ENCODE results near the gene NOL7. TPM values are rescaled to one million over a fixed set of nuclear protein-coding genes. Genes with fewer than 3 reads are reported as not detected.

The NOL7 gene
- total and polyA plus RNA-seq, 9 of the 15 experiments (the other 6 are each of a cell fraction or from before 2014, with no cell fraction given), result 19.4 to 235 (median 157) TPM

GRCh38 chr6:13633343-13633742, 18.2 kb downstream of the NOL7 start (continued):
- TF ChIP-seq CBX1 (IDR thresholded peaks at IDR 0.05; ENCODE audit: low read depth) (peak; percentile 52; the same call in 1 of the 2 replicates), CREM (IDR thresholded peaks at IDR 0.05; ENCODE audit: low read depth) (no peak), HMGXB4 (CRISPR knock-in tag; IDR thresholded peaks at IDR 0.05) (no peak), CGGBP1 (CRISPR knock-in tag; IDR thresholded peaks at IDR 0.05) (0 out of 2 replicates have a peak, but pooled peaks have one; percentile 28), MXD1 (CRISPR knock-in tag; IDR thresholded peaks at IDR 0.05; ENCODE audit: borderline replicate concordance, poor library complexity, severe bottlenecking) (no peak), HEY1 (CRISPR knock-in tag; IDR thresholded peaks at IDR 0.05; ENCODE audit: borderline replicate concordance) (no peak), MAFG (tag; conservative IDR thresholded peaks at IDR 0.05) (no peak), MAFK (IDR thresholded peaks at IDR 0.05; ENCODE audit: low read length) (no peak), MAX (CRISPR knock-in tag; IDR thresholded peaks at IDR 0.05) (no peak), HDAC2 (IDR thresholded peaks at IDR 0.05) (peak; percentile 52; the same call in 1 of the 2 replicates), RREB1 (CRISPR knock-in tag; IDR thresholded peaks at IDR 0.05) (no peak), CUX1 (CRISPR knock-in tag; IDR thresholded peaks at IDR 0.05) (no peak), RFX7 (CRISPR knock-in tag; IDR thresholded peaks at IDR 0.05) (no peak)
